Gastrocnemius medialis (tissue), 4 donors: Measurements from ENCODE around the gene BBS9.

Source experiments
- POLR2A ChIP-seq, 2 donors: fragments of 450-650 bp; IDR thresholded peaks; one replicate each; pipeline ENCODE4 v1.6.1; 2017; ENCODE audit warnings: antibody characterized with exemption in 2 of 2, mild to moderate bottlenecking in 2 of 2, moderate library complexity in 2 of 2
- TF ChIP-seq, protein P1 (sequence below), 5 experiments: fragments of 450-650 bp in 3 of 5; fragments of 200-600 bp in 2 of 5; sonication (generic) in 2 of 5; IDR thresholded peaks in 4 of 5; conservative IDR thresholded peaks in 1 of 5; 1 replicate in 4 of 5; 2 replicates in 1 of 5; pipeline ENCODE4 v1.5.1; 2016 to 2019; ENCODE audit warnings: antibody characterized with exemption in 5 of 5, mild to moderate bottlenecking in 3 of 5, moderate library complexity in 3 of 5

GRCh38 chr7:33649476-33650441 lies 520.4 kb downstream of the BBS9 start:
- TF ChIP-seq, protein P1, sequence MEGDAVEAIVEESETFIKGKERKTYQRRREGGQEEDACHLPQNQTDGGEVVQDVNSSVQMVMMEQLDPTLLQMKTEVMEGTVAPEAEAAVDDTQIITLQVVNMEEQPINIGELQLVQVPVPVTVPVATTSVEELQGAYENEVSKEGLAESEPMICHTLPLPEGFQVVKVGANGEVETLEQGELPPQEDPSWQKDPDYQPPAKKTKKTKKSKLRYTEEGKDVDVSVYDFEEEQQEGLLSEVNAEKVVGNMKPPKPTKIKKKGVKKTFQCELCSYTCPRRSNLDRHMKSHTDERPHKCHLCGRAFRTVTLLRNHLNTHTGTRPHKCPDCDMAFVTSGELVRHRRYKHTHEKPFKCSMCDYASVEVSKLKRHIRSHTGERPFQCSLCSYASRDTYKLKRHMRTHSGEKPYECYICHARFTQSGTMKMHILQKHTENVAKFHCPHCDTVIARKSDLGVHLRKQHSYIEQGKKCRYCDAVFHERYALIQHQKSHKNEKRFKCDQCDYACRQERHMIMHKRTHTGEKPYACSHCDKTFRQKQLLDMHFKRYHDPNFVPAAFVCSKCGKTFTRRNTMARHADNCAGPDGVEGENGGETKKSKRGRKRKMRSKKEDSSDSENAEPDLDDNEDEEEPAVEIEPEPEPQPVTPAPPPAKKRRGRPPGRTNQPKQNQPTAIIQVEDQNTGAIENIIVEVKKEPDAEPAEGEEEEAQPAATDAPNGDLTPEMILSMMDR (IDR thresholded peaks at IDR 0.05 in 4 of 5, conservative IDR thresholded peaks at IDR 0.05 in 1 of 5): no peak
- no peak for TF ChIP-seq POLR2A (IDR thresholded peaks at IDR 0.05)
